ENCODE measurements around the gene GLYATL2. TPM values are rescaled to one million over a fixed set of nuclear protein-coding genes. Genes with fewer than 3 reads are reported as not detected.

GLYATL2 gene
- total and polyA plus RNA-seq, 2 of the 8 experiments (the other 6 are each of a cell fraction or from before 2014, with no cell fraction given): 0.39 to 0.69 TPM

DNA sequence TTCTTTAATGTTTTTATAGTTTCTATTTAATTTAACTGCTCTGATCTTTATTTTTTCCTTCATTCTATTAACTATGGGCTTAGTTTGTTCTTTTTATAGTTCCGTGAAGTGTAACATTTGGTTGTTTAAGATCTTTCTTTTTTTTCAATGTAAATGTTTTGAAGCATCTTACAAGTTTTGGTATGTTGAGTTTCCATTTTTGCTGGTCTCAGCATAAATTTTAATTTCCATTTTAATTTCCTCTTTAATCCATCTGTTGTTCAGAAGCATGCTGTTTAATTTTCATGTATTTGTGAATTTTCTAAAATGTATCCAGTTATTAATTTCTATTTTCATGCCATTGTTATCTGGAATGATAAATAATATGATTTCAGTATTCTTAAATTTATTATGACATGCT lies 17.0 kb upstream of the GLYATL2 start:
- Histone ChIP-seq H2BK15ac (ENCODE audit: low read length) (no peak overlapping the region), H3K27ac (ENCODE audit: low read depth, low read length) (no peak overlapping the region), H3K79me2 (ENCODE audit: control insufficient read depth in 1 of 2, insufficient read depth in 2 of 2, low read length in 2 of 2) (no peaks in the 10 kb centered on the region), H3K4me3 (ENCODE audit: extremely low read depth in 1 of 4, insufficient read depth in 2 of 4, low read depth in 3 of 4, low read length in 4 of 4) (no peak overlapping the region), H3K56ac (replicated peaks; ENCODE audit: insufficient read length, low read depth, low read length) (no peak overlapping the region), H3K4ac (replicated peaks; ENCODE audit: insufficient read length, low read depth, low read length) (no peak overlapping the region), H3K9me3 (ENCODE audit: insufficient read depth in 2 of 2, low read depth in 1 of 2, low read length in 1 of 2) (peaks cover 25 to 42% of the 10 kb centered on the region in 2 experiments), H3K23ac (ENCODE audit: insufficient read length) (no peak overlapping the region), H4K20me1 (replicated peaks in 1 of 2; ENCODE audit: control insufficient read depth in 1 of 2, insufficient read depth in 2 of 2, low read length in 2 of 2) (no peaks in the 10 kb centered on the region), H4K91ac (replicated peaks; ENCODE audit: insufficient read length, low read length) (no peak overlapping the region), H3K79me1 (ENCODE audit: low read depth, low read length) (no peaks in the 10 kb centered on the region), H2BK120ac (replicated peaks; ENCODE audit: low read depth, low read length) (no peak overlapping the region), H3K9ac (replicated peaks in 1 of 4; ENCODE audit: extremely low read depth in 1 of 4, low read depth in 3 of 4, low read length in 3 of 4) (no peak overlapping the region), H4K8ac (ENCODE audit: extremely low read depth, insufficient read depth, low read length) (no peak overlapping the region), H2AK5ac (ENCODE audit: low read depth, low read length) (no peak overlapping the region), H3K36me3 (ENCODE audit: control insufficient read depth in 2 of 4, insufficient read depth in 4 of 4, low read length in 3 of 4) (no peaks in the 10 kb centered on the region), H3K23me2 (ENCODE audit: low read depth, low read length) (no peaks in the 10 kb centered on the region), H3K27me3 (replicated peaks in 1 of 4; ENCODE audit: control insufficient read depth in 3 of 4, extremely low read depth in 1 of 4, insufficient read depth in 3 of 4, low read length in 3 of 4) (no peaks in the 10 kb centered on the region), H2AFZ (ENCODE audit: low read length) (no peak overlapping the region), H2BK5ac (ENCODE audit: low read depth, low read length) (no peak overlapping the region), H4K5ac (ENCODE audit: insufficient read length, low read depth, low read length) (no peak overlapping the region), H2BK12ac (ENCODE audit: low read depth, low read length) (no peak overlapping the region), H3K4me2 (ENCODE audit: insufficient read depth in 1 of 2, low read depth in 2 of 2, low read length in 2 of 2) (no peak overlapping the region), H3K4me1 (replicated peaks in 1 of 4; ENCODE audit: control insufficient read depth in 3 of 4, insufficient read depth in 4 of 4, low read length in 3 of 4) (no peaks in the 10 kb centered on the region), H3K18ac (ENCODE audit: extremely low read depth, low read length) (no peak overlapping the region), H3K14ac (ENCODE audit: insufficient read length) (no peak overlapping the region), H2BK20ac (ENCODE audit: low read length) (no peak overlapping the region)
- ChIA-PET POLR2A (ENCODE audit: partially characterized antibody) (no interaction called here), CTCF (ENCODE audit: partially characterized antibody) (no interaction called here)
- 92% methylated on average over 1 of the region's 1 CpG; no CpG with 5 or more reads in 1 of the 2 experiments for WGBS, 2 experiments (ENCODE audit: extremely low coverage in 1 of 2, insufficient coverage in 1 of 2, insufficient read length in 1 of 2, insufficient replicate concordance in 2 of 2, low coverage in 1 of 2, low lambda C conversion rate in 2 of 2, missing lambda C conversion rate in 1 of 2)
- DNase-seq (ENCODE audit: low read depth in 1 of 2, low spot score in 2 of 2) (no peak), FAIRE-seq (no peak)
- TF ChIP-seq CHD2 (IDR thresholded peaks at IDR 0.05; ENCODE audit: low read length) (no peak), SP4 (IDR thresholded peaks at IDR 0.05; ENCODE audit: low read length) (no peak), SRF (IDR thresholded peaks at IDR 0.05; ENCODE audit: low read depth, low read length) (no peak), GTF2F1 (IDR thresholded peaks at IDR 0.05; ENCODE audit: borderline replicate concordance, low read depth, low read length) (no peak), EZH2 (IDR thresholded peaks at IDR 0.05; ENCODE audit: low read depth, low read length, severe bottlenecking) (no peak), BACH1 (IDR thresholded peaks at IDR 0.05; ENCODE audit: low read length) (no peak), KDM4A (IDR thresholded peaks at IDR 0.05; ENCODE audit: low read depth, low read length, severe bottlenecking) (no peak), BRCA1 (IDR thresholded peaks at IDR 0.05; ENCODE audit: low read depth, low read length) (no peak), RXRA (IDR thresholded peaks at IDR 0.05; ENCODE audit: insufficient read depth, low read depth, low read length) (no peak), FOSL1 (IDR thresholded peaks at IDR 0.05; ENCODE audit: insufficient read depth, low read depth, low read length) (no peak), JUN (IDR thresholded peaks at IDR 0.05; ENCODE audit: low read depth, low read length) (no peak)
- TF ChIP-seq, protein P1, sequence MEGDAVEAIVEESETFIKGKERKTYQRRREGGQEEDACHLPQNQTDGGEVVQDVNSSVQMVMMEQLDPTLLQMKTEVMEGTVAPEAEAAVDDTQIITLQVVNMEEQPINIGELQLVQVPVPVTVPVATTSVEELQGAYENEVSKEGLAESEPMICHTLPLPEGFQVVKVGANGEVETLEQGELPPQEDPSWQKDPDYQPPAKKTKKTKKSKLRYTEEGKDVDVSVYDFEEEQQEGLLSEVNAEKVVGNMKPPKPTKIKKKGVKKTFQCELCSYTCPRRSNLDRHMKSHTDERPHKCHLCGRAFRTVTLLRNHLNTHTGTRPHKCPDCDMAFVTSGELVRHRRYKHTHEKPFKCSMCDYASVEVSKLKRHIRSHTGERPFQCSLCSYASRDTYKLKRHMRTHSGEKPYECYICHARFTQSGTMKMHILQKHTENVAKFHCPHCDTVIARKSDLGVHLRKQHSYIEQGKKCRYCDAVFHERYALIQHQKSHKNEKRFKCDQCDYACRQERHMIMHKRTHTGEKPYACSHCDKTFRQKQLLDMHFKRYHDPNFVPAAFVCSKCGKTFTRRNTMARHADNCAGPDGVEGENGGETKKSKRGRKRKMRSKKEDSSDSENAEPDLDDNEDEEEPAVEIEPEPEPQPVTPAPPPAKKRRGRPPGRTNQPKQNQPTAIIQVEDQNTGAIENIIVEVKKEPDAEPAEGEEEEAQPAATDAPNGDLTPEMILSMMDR (IDR thresholded peaks at IDR 0.05; ENCODE audit: control extremely low read depth in 1 of 3, insufficient read depth in 1 of 3, low read depth in 1 of 3, low read length in 3 of 3): no peak
